Measurements from ENCODE around the gene NLRP13.

GRCh38 chr19:55867101-55867500 lies 65.0 kb downstream of the NLRP13 start:
- no peak for TF ChIP-seq ZNF274 (IDR thresholded peaks at IDR 0.05; ENCODE audit: low read depth, low read length)
- no peak for TF ChIP-seq YY1 (IDR thresholded peaks at IDR 0.05; ENCODE audit: insufficient read depth, insufficient read length)

Data from NT2/D1 (cell line).